SU-DHL-6 (cell line): ENCODE results near the gene MYO9A.
"Not testable (repeated sequence)": the region's sequence is repeated elsewhere in the genome, so short reads cannot be mapped to it uniquely, and the experiment has no call there.

Source experiments
- EZH2phosphoT487 ChIP-seq: fragments of 200-600 bp; sonication (generic), shearing (Covaris generic); conservative IDR thresholded peaks from 2 replicates; pipeline ENCODE4 v1.6.1; 2018; ENCODE audit warnings: mild to moderate bottlenecking, antibody characterized with exemption, low read length, moderate library complexity, mixed read lengths
- TF ChIP-seq, protein P1 (sequence below): fragments of 200-600 bp; sonication (generic); IDR thresholded peaks from one replicate; pipeline ENCODE4 v1.5.1; 2017; ENCODE audit warnings: antibody characterized with exemption, mild to moderate bottlenecking, low read length, moderate library complexity; ENCODE audit not compliant: insufficient read depth, poor library complexity, severe bottlenecking

DNA sequence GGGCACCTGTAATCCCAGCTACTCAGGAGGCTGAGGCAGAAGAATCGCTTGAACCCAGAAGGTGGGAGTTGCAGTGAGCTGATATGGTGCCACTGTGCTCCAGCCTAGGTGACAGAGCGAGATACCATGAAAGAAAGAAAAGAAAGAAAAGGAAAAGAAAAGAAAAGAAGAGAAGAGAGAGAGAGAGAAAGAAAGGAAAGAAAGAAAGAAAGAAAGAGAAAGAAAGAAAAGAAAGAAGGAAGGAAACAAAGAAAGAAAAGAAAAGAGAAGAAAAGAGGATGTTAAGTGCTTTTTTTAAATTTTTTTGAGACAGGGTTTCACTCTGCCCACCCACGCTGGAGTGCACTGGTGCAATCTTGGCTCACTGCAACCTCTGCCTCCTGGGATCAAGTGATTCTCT is 103.4 kb downstream of the MYO9A start:
- TF ChIP-seq, protein P1, sequence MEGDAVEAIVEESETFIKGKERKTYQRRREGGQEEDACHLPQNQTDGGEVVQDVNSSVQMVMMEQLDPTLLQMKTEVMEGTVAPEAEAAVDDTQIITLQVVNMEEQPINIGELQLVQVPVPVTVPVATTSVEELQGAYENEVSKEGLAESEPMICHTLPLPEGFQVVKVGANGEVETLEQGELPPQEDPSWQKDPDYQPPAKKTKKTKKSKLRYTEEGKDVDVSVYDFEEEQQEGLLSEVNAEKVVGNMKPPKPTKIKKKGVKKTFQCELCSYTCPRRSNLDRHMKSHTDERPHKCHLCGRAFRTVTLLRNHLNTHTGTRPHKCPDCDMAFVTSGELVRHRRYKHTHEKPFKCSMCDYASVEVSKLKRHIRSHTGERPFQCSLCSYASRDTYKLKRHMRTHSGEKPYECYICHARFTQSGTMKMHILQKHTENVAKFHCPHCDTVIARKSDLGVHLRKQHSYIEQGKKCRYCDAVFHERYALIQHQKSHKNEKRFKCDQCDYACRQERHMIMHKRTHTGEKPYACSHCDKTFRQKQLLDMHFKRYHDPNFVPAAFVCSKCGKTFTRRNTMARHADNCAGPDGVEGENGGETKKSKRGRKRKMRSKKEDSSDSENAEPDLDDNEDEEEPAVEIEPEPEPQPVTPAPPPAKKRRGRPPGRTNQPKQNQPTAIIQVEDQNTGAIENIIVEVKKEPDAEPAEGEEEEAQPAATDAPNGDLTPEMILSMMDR = not testable (repeated sequence)
- not testable (repeated sequence) for TF ChIP-seq EZH2phosphoT487
